Keratinocyte (primary cell): ENCODE data around the gene GANAB. TPM values are rescaled to one million over a fixed set of nuclear protein-coding genes. Genes with fewer than 3 reads are reported as not detected.

Source experiments
- DNase-seq: peaks from one replicate; pipeline ENCODE4 v3.0.0-alpha.2; 2011; ENCODE audit warnings: low read depth, missing footprints, low spot score
- FAIRE-seq: peaks from 2 replicates; lab custom pipeline; 2011; peaks lifted over from hg19 to GRCh38; lab: Jason Lieb, UNC
- H2AFZ ChIP-seq: 2 replicates; pipeline ENCODE4 v1.6.0; 2012; ENCODE audit warnings: low read length, control low read depth, inconsistent platforms; ENCODE audit not compliant: control insufficient read depth
- H3K27ac ChIP-seq: 2 replicates; pipeline ENCODE4 v1.5.1; 2011; ENCODE audit warnings: low read length; ENCODE audit not compliant: control insufficient read depth, insufficient read depth
- H3K27me3 ChIP-seq: 3 replicates; pipeline ENCODE4 v1.6.0; 2011; ENCODE audit warnings: low read length; ENCODE audit not compliant: control insufficient read depth, insufficient read depth; ENCODE audit errors: extremely low read depth
- H3K36me3 ChIP-seq, 2 experiments: 2 replicates in 1 of 2; 3 replicates in 1 of 2; pipeline ENCODE4 v1.5.1; 2011; ENCODE audit warnings: low read length in 2 of 2, mild to moderate bottlenecking in 1 of 2; ENCODE audit not compliant: control insufficient read depth in 2 of 2, insufficient read depth in 2 of 2; ENCODE audit errors: extremely low read depth in 1 of 2
- H3K4me1 ChIP-seq: 3 replicates; pipeline ENCODE4 v1.5.1; 2011; ENCODE audit warnings: low read length; ENCODE audit not compliant: control insufficient read depth, insufficient read depth; ENCODE audit errors: extremely low read depth
- H3K4me2 ChIP-seq: 3 replicates; pipeline ENCODE4 v1.6.0; 2011; ENCODE audit warnings: low read depth, low read length; ENCODE audit not compliant: control insufficient read depth, insufficient read depth; ENCODE audit errors: extremely low read depth
- H3K4me3 ChIP-seq, 3 experiments: fragments of 200-600 bp in 1 of 3; sonication (generic) in 1 of 3; 2 replicates in 2 of 3; 3 replicates in 1 of 3; pipeline ENCODE4 v1.5.1; 2011 to 2016; ENCODE audit warnings: low read length in 3 of 3, mild to moderate bottlenecking in 3 of 3, control low read depth in 2 of 3, inconsistent platforms in 1 of 3, low read depth in 1 of 3, mixed read lengths in 1 of 3, mixed run types in 1 of 3, moderate library complexity in 1 of 3; ENCODE audit not compliant: control insufficient read depth in 2 of 3, insufficient read depth in 2 of 3; ENCODE audit errors: extremely low read depth in 1 of 3
- H3K79me2 ChIP-seq: 2 replicates; pipeline ENCODE4 v1.6.0; 2012; ENCODE audit warnings: low read length; ENCODE audit not compliant: control insufficient read depth, insufficient read depth
- H3K9ac ChIP-seq: 3 replicates; pipeline ENCODE4 v1.6.0; 2011; ENCODE audit warnings: low read length; ENCODE audit not compliant: control insufficient read depth, insufficient read depth; ENCODE audit errors: extremely low read depth
- H3K9me1 ChIP-seq: 3 replicates; pipeline ENCODE4 v1.6.0; 2011; ENCODE audit warnings: low read length; ENCODE audit not compliant: control insufficient read depth, insufficient read depth; ENCODE audit errors: extremely low read depth
- H3K9me3 ChIP-seq: 2 replicates; pipeline ENCODE4 v1.5.1; 2012; ENCODE audit warnings: low read depth, low read length; ENCODE audit not compliant: control insufficient read depth
- H4K20me1 ChIP-seq: 3 replicates; pipeline ENCODE4 v1.6.0; 2011; ENCODE audit warnings: low read length; ENCODE audit not compliant: control insufficient read depth, insufficient read depth; ENCODE audit errors: extremely low read depth
- CTCF ChIP-seq, 3 experiments: IDR thresholded peaks in 1 of 3; conservative IDR thresholded peaks in 1 of 3; optimal IDR thresholded peaks in 1 of 3; 2 replicates in 2 of 3; 3 replicates in 1 of 3; pipeline versions ENCODE3 to v1.5.1; 2011; ENCODE audit warnings: low read length in 3 of 3, mild to moderate bottlenecking in 3 of 3, moderate library complexity in 2 of 3, control low read depth in 1 of 3, inconsistent platforms in 1 of 3; ENCODE audit not compliant: insufficient read depth in 2 of 3; ENCODE audit errors: extremely low read depth in 1 of 3
- EZH2 ChIP-seq: IDR thresholded peaks from one replicate; pipeline ENCODE4 v1.6.1; 2012; ENCODE audit warnings: inconsistent platforms, mild to moderate bottlenecking, low read length, moderate library complexity
- dilution Hi-C: fragments of 300-500 bp; cut with MboI; formaldehyde crosslinking; loops from one replicate; pipeline ENCODE4 v1.7.0; 2020; ENCODE audit warnings: low sequenced_read_pairs; ENCODE audit not compliant: extremely low pct_ligation_motif_present
- polyA plus RNA-seq, 5 experiments: library from polyadenylated mRNA; depleted of rRNA in 3 of 5; stranded (reverse) in 3 of 5; stranded (forward) in 1 of 5; unstranded in 1 of 5; fragments of >200 nt; gene quantifications; 1 replicate in 1 of 5; 2 replicates in 3 of 5; 3 replicates in 1 of 5; pipeline versions ENCODE4 v1.2.1 to v1.2.3, GENCODE V29; 2011 to 2012; ENCODE audit warnings: missing spikeins in 2 of 5, low read depth in 1 of 5, low replicate concordance in 1 of 5

Gene GANAB
- polyA plus RNA-seq, 1 donor (not counting 4 experiments of a cell fraction or from before 2014, with no cell fraction given): 153 TPM

GRCh38 chr11:62603072-62603408, 43.4 kb downstream of the GANAB start:
- H3K36me3 ChIP-seq: peaks cover 13 to 18% of the 10 kb centered on the region in 2 experiments
- peak overlapping the region; percentile 80 for H3K4me2 ChIP-seq
- no peak for FAIRE-seq

GRCh38 chr11:62602141-62603071, 44.0 kb downstream of the GANAB start:
- Histone ChIP-seq H4K20me1 (no peaks in the 10 kb centered on the region), H2AFZ (peak overlapping the region; percentile 42), H3K9ac (peak overlapping the region; percentile 70), H3K27me3 (no peaks in the 10 kb centered on the region), H3K79me2 (peaks cover 36% of the 10 kb centered on the region), H3K36me3 (peaks cover 19 to 24% of the 10 kb centered on the region in 2 experiments), H3K9me1 (no peaks in the 10 kb centered on the region), H3K9me3 (no peaks in the 10 kb centered on the region), H3K4me2 (peak overlapping the region; percentile 80), H3K4me1 (peaks cover 14% of the 10 kb centered on the region), H3K27ac (peak overlapping the region; percentile 68), H3K4me3 (peak overlapping the region; percentile 61 to 86 (median 75))
- dilution Hi-C loops: no loop called here
- DNase-seq (no peak), FAIRE-seq (no peak)
- TF ChIP-seq CTCF (optimal IDR thresholded peaks at IDR 0.05 in 1 of 3, IDR thresholded peaks at IDR 0.05 in 1 of 3, conservative IDR thresholded peaks at IDR 0.05 in 1 of 3; ENCODE audit: extremely low read depth in 1 of 3, insufficient read depth in 2 of 3, low read length in 3 of 3): peak in 2 of 3 experiments; percentile 18 to 39
- no peak for TF ChIP-seq EZH2

More at GRCh38 chr11:62603072-62603408, 43.4 kb downstream of the GANAB start:
- Histone ChIP-seq H3K27ac (no peak overlapping the region), H3K4me1 (peaks cover 14% of the 10 kb centered on the region), H3K9ac (peak overlapping the region; percentile 70), H3K9me3 (no peaks in the 10 kb centered on the region), H3K4me3 (peak overlapping the region in 2 of 3 experiments; percentile 38 to 86), H3K79me2 (peaks cover 30% of the 10 kb centered on the region), H3K9me1 (no peaks in the 10 kb centered on the region), H4K20me1 (no peaks in the 10 kb centered on the region), H3K27me3 (no peaks in the 10 kb centered on the region), H2AFZ (no peak overlapping the region)
- TF ChIP-seq CTCF (optimal IDR thresholded peaks at IDR 0.05 in 1 of 3, IDR thresholded peaks at IDR 0.05 in 1 of 3, conservative IDR thresholded peaks at IDR 0.05 in 1 of 3; ENCODE audit: extremely low read depth in 1 of 3, insufficient read depth in 2 of 3, low read length in 3 of 3) (no peak), EZH2 (no peak)
- dilution Hi-C loops: no loop called here
- DNase-seq: no peak
